GM23338 (cell line): ENCODE data around the gene B4GALNT4.

Experiments
- CTCF ChIP-seq, 2 experiments: fragments of 200-600 bp in 1 of 2; sonication (generic) in 1 of 2; conservative IDR thresholded peaks; 2 replicates each; pipeline versions ENCODE4 v1.5.1 to v1.6.1; 2016 to 2017; ENCODE audit warnings: antibody characterized with exemption in 2 of 2, low read depth in 2 of 2, mild to moderate bottlenecking in 2 of 2, moderate library complexity in 1 of 2
- EZH2 ChIP-seq: fragments of 200-600 bp; sonication (generic); IDR thresholded peaks from one replicate; pipeline ENCODE4 v1.8.0; 2017; ENCODE audit warnings: antibody characterized with exemption, mild to moderate bottlenecking, low read depth; ENCODE audit not compliant: unreplicated experiment
- EZH2phosphoT487 ChIP-seq: fragments of 200-600 bp; sonication (generic); IDR thresholded peaks from one replicate; pipeline ENCODE4 v1.8.1; 2018; ENCODE audit warnings: antibody characterized with exemption; ENCODE audit not compliant: unreplicated experiment
- JUNB ChIP-seq: IDR thresholded peaks from one replicate; pipeline ENCODE4 v1.6.1; 2016; ENCODE audit warnings: antibody characterized with exemption; ENCODE audit not compliant: unreplicated experiment
- POLR2AphosphoS5 ChIP-seq: IDR thresholded peaks from 2 replicates; pipeline ENCODE4 v1.6.1; 2016; ENCODE audit warnings: antibody characterized with exemption, low read depth
- ZNF331 ChIP-seq: fragments of 250-450 bp; sonication (Bioruptor Pico); IDR thresholded peaks from 2 replicates; pipeline ENCODE4 v1.5.0; 2020; ENCODE audit warnings: low read depth, mild to moderate bottlenecking, moderate library complexity
- TF ChIP-seq, protein P1 (sequence below): IDR thresholded peaks from one replicate; pipeline ENCODE4 v1.6.1; 2018; ENCODE audit warnings: antibody characterized with exemption; ENCODE audit not compliant: unreplicated experiment

DNA sequence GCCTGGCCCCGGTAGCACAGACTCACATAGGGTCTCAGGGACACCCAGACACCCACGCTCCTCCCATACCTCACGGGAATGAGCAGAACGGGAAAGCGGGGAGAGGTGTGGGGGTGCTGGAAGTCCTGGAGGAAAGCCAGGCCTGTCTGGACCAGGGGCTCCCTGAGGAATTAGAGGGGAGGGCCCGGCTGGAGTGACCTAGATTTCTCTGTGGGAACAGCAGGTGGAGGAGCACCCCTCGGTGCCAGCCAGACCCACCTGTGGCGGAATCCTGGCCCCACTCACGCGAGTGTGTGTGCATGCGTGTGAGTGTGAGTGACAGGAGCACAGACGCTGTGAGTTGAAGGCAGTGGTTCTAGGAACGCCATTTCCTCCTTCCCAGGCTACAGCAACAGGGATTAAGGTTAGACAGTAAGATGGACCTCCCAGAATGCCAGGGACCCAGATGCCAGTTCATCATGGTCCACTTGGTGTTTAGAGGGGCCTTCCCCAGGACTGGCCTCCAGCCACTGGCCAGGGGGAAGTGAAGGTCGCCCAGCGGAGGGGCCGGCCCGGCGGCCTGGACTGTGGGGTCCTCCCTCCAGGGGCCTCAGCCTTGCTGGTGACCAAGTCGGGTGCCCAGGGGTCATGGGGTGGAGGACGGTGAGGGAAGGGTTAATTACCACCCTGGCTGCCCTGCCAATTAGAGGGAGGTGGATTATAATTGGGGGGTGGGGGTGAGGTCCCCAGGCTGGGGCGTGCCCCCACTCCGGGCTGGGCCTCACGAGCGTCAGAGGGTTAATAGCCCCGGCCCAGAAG is 25.8 kb downstream of the B4GALNT4 start:
- TF ChIP-seq CTCF (conservative IDR thresholded peaks at IDR 0.05; ENCODE audit: low read depth in 2 of 2) (no peak), POLR2AphosphoS5 (no peak), EZH2phosphoT487 (no peak), EZH2 (no peak), ZNF331 (CRISPR knock-in tag) (no peak), JUNB (no peak)
- TF ChIP-seq, protein P1, sequence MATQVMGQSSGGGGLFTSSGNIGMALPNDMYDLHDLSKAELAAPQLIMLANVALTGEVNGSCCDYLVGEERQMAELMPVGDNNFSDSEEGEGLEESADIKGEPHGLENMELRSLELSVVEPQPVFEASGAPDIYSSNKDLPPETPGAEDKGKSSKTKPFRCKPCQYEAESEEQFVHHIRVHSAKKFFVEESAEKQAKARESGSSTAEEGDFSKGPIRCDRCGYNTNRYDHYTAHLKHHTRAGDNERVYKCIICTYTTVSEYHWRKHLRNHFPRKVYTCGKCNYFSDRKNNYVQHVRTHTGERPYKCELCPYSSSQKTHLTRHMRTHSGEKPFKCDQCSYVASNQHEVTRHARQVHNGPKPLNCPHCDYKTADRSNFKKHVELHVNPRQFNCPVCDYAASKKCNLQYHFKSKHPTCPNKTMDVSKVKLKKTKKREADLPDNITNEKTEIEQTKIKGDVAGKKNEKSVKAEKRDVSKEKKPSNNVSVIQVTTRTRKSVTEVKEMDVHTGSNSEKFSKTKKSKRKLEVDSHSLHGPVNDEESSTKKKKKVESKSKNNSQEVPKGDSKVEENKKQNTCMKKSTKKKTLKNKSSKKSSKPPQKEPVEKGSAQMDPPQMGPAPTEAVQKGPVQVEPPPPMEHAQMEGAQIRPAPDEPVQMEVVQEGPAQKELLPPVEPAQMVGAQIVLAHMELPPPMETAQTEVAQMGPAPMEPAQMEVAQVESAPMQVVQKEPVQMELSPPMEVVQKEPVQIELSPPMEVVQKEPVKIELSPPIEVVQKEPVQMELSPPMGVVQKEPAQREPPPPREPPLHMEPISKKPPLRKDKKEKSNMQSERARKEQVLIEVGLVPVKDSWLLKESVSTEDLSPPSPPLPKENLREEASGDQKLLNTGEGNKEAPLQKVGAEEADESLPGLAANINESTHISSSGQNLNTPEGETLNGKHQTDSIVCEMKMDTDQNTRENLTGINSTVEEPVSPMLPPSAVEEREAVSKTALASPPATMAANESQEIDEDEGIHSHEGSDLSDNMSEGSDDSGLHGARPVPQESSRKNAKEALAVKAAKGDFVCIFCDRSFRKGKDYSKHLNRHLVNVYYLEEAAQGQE, result no peak
